ENCODE measurements around the gene LRRC10B.

The LRRC10B gene

GRCh38 chr11:61499816-61500491 lies 8.6 kb upstream of the LRRC10B start:
- TF ChIP-seq, protein P1, sequence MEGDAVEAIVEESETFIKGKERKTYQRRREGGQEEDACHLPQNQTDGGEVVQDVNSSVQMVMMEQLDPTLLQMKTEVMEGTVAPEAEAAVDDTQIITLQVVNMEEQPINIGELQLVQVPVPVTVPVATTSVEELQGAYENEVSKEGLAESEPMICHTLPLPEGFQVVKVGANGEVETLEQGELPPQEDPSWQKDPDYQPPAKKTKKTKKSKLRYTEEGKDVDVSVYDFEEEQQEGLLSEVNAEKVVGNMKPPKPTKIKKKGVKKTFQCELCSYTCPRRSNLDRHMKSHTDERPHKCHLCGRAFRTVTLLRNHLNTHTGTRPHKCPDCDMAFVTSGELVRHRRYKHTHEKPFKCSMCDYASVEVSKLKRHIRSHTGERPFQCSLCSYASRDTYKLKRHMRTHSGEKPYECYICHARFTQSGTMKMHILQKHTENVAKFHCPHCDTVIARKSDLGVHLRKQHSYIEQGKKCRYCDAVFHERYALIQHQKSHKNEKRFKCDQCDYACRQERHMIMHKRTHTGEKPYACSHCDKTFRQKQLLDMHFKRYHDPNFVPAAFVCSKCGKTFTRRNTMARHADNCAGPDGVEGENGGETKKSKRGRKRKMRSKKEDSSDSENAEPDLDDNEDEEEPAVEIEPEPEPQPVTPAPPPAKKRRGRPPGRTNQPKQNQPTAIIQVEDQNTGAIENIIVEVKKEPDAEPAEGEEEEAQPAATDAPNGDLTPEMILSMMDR (conservative IDR thresholded peaks at IDR 0.05; ENCODE audit: control insufficient read depth, insufficient read depth, low read depth, low read length) = no peak
- DNase-seq (ENCODE audit: low read depth) = no peak
- H3K4me3 ChIP-seq (ENCODE audit: control insufficient read depth, low read depth, low read length) = no peak overlapping the region

DNA sequence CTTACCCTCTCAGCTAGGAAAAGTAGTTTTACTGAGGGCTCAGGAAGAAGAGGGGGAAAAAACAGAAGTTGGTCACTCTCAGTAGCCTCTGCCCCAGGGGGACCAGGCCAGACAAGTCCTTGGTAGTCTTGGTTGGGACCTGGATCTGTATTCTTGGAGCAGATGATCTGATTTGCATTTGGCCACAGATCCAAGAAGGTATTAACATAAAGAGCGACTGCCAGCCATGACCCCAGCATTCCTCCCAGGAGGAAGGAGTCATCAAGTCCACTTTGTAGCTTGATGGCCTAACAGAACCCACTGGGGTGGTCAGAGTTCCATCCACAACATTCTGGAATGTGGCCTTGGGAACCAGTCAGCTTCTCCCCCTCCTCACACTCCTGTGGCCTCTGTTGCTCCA lies 6.0 kb upstream of the LRRC10B start:
- no peak overlapping the region for H3K4me3 ChIP-seq (ENCODE audit: control insufficient read depth, low read depth, low read length)
- no peak for DNase-seq (ENCODE audit: low read depth)
- TF ChIP-seq, protein P1 (conservative IDR thresholded peaks at IDR 0.05; ENCODE audit: control insufficient read depth, insufficient read depth, low read depth, low read length) = no peak

DNA sequence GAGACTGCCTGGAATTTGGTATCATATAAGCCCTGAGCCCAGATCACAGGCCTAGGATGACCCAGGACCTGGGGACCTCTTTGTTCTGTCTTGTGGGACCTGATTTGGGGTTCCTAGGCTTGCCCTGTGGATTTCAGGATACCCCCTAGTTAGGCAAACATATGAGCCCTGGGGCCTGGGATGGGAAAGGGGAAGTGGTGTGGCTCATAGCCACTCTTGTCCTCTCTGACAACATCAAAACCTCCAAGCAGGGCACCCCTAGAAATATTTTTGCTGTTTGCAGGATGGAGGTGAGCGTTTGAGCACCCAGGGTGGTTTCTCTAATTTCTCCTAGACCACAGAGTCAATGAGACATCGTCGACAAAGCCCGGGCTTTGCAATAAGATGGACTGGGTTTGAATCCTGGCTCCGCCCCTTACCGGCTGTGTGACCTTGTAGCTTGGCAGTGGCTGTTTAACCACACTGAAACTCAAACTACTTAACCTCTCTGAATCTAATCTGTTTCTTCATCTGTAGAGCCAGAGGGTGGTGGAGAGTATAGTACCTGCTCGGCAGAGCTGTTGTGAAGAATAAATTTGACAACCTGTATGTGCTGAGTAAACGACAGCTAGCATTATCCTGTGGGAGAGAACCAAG lies 5.3 kb upstream of the LRRC10B start:
- DNase-seq (ENCODE audit: low read depth) = no peak
- TF ChIP-seq, protein P1 (conservative IDR thresholded peaks at IDR 0.05; ENCODE audit: control insufficient read depth, insufficient read depth, low read depth, low read length) = no peak
- no peak overlapping the region for H3K4me3 ChIP-seq (ENCODE audit: control insufficient read depth, low read depth, low read length)

DNA sequence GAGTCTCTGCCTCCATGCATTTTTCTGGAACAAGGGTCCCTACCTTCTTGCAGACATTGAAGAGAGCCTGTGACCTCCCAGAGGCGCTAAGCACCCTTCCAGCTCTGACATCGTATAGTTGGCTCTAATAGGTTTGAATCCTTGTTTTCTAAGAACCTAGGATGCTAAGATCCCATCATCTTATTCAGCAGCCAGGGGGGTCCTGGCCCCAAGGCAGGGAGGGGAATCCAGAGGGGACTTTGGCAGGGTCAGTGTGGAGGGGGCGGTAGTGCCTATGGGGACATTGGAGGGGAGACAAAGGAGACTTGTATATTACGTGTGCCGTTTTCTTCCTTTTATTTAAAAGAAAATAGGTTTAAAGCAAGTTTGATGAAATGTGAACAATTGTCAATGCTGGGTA lies 3.4 kb upstream of the LRRC10B start:
- DNase-seq (ENCODE audit: low read depth) = no peak
- no peak overlapping the region for H3K4me3 ChIP-seq (ENCODE audit: control insufficient read depth, low read depth, low read length)
- TF ChIP-seq, protein P1 (conservative IDR thresholded peaks at IDR 0.05; ENCODE audit: control insufficient read depth, insufficient read depth, low read depth, low read length) = no peak

- H3K4me3 ChIP-seq (ENCODE audit: control insufficient read depth, low read depth, low read length) = no peak overlapping the region
- no peak for DNase-seq (ENCODE audit: low read depth)
- TF ChIP-seq, protein P1 (conservative IDR thresholded peaks at IDR 0.05; ENCODE audit: control insufficient read depth, insufficient read depth, low read depth, low read length) = no peak
Measured at GRCh38 chr11:61505640-61506155, 2.9 kb upstream of the LRRC10B start.

GRCh38 chr11:61507012-61507768 lies 1.4 kb upstream of the LRRC10B start:
- TF ChIP-seq, protein P1 (conservative IDR thresholded peaks at IDR 0.05; ENCODE audit: control insufficient read depth, insufficient read depth, low read depth, low read length) = no peak
- no peak for DNase-seq (ENCODE audit: low read depth)
- H3K4me3 ChIP-seq (ENCODE audit: control insufficient read depth, low read depth, low read length) = no peak overlapping the region

All from fibroblast of mammary gland (primary cell).